Body of pancreas (tissue), 4 donors: ENCODE results near the gene DNAJC5G.

Experiments used
- POLR2A ChIP-seq, 3 donors: fragments of 450-650 bp; IDR thresholded peaks; one replicate each; pipeline ENCODE4 v1.6.1; 2016; ENCODE audit warnings: antibody characterized with exemption in 3 of 3, mild to moderate bottlenecking in 2 of 3
- TF ChIP-seq, protein P1 (sequence below), 7 experiments: fragments of 450-650 bp in 4 of 7; fragments of 200-600 bp in 3 of 7; sonication (generic) in 3 of 7; IDR thresholded peaks; one replicate each; pipeline ENCODE4 v1.5.1; 2016 to 2019; ENCODE audit warnings: antibody characterized with exemption in 7 of 7

DNA sequence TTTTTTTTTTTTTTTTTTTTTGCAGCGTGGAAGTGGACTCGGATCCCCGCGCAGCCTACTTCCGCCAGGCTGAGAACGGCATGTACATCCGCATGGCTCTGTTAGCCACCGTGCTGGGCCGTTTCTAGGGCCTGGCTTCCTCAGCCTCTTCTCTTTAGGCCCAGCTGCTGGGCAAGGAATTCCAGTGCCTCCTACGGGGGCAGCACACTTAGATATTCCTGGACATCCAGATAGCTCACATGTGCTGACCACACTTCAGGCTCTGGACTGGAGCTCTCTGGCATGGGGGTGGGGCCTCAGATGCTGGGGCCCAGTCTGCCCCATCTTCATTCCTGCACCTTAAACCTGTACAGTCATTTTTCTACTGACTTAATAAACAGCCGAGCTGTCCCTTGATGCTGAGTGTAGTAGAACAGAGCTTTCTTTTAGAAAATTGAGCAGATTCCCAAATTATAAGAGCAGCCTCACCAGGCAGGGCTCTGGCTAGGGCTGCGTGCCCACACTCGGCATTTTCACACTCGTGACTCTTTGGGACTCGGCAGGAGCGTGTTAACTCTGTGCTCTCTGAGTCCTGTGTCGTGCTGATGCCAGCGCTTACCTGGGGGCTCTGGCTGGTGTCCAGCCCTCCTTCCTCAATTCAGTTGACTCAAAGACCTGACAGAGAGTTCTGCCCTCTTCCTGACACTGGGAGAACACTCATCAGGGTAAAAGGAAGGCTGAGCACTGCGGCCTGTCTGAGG, 31.7 kb upstream of the DNAJC5G start:
- no peak for TF ChIP-seq POLR2A (IDR thresholded peaks at IDR 0.05)
- TF ChIP-seq, protein P1, sequence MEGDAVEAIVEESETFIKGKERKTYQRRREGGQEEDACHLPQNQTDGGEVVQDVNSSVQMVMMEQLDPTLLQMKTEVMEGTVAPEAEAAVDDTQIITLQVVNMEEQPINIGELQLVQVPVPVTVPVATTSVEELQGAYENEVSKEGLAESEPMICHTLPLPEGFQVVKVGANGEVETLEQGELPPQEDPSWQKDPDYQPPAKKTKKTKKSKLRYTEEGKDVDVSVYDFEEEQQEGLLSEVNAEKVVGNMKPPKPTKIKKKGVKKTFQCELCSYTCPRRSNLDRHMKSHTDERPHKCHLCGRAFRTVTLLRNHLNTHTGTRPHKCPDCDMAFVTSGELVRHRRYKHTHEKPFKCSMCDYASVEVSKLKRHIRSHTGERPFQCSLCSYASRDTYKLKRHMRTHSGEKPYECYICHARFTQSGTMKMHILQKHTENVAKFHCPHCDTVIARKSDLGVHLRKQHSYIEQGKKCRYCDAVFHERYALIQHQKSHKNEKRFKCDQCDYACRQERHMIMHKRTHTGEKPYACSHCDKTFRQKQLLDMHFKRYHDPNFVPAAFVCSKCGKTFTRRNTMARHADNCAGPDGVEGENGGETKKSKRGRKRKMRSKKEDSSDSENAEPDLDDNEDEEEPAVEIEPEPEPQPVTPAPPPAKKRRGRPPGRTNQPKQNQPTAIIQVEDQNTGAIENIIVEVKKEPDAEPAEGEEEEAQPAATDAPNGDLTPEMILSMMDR (IDR thresholded peaks at IDR 0.05), result no peak
